Gastrocnemius medialis (tissue), 4 donors: ENCODE measurements around the gene CASP9.
A peak's percentile ranks its signal among the peaks of the same experiment; 100 is the strongest.

Experiments
- POLR2A ChIP-seq, 2 donors: fragments of 450-650 bp; IDR thresholded peaks; one replicate each; pipeline ENCODE4 v1.6.1; 2017; ENCODE audit warnings: antibody characterized with exemption in 2 of 2, mild to moderate bottlenecking in 2 of 2, moderate library complexity in 2 of 2
- TF ChIP-seq, protein P1 (sequence below), 5 experiments: fragments of 450-650 bp in 3 of 5; fragments of 200-600 bp in 2 of 5; sonication (generic) in 2 of 5; IDR thresholded peaks in 4 of 5; conservative IDR thresholded peaks in 1 of 5; 1 replicate in 4 of 5; 2 replicates in 1 of 5; pipeline ENCODE4 v1.5.1; 2016 to 2019; ENCODE audit warnings: antibody characterized with exemption in 5 of 5, mild to moderate bottlenecking in 3 of 5, moderate library complexity in 3 of 5

DNA sequence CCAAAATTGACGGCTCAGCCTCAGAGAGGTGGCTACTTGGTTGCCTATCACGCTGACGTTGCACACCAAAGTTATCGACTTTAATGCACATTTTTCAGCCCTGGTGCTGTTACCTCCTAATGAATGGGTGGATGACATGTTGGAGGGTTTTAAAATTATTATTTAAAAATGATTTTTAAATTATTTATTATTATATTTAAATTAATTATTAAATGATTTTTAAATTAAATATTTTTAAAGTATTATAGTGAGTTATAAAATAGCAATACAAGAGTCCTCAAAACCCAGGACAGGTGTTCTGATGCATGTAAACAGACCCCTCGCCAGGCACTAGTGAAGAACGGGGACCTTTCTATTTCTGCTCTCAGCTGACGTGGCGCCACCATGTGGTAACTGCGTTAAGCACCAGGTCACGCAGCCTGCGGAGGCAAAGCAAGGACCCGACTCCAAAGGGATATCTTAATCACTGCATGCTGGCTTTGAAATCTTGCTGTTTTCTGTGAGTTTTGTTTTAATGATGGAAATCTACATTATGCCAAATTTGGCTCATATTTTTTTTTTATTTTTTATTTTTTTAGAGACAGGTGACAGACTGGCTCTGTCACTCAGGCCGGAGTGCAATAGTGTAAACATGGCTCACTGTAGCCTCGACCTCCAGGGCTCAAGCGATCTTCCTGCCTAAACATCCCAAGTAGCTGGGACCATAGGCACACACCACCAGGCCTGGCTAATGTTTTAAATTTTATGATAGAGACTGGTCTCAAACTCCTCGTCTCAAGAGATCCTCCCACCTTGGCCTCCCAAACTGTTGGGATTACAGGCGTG is 22.6 kb downstream of the CASP9 start:
- TF ChIP-seq, protein P1, sequence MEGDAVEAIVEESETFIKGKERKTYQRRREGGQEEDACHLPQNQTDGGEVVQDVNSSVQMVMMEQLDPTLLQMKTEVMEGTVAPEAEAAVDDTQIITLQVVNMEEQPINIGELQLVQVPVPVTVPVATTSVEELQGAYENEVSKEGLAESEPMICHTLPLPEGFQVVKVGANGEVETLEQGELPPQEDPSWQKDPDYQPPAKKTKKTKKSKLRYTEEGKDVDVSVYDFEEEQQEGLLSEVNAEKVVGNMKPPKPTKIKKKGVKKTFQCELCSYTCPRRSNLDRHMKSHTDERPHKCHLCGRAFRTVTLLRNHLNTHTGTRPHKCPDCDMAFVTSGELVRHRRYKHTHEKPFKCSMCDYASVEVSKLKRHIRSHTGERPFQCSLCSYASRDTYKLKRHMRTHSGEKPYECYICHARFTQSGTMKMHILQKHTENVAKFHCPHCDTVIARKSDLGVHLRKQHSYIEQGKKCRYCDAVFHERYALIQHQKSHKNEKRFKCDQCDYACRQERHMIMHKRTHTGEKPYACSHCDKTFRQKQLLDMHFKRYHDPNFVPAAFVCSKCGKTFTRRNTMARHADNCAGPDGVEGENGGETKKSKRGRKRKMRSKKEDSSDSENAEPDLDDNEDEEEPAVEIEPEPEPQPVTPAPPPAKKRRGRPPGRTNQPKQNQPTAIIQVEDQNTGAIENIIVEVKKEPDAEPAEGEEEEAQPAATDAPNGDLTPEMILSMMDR (IDR thresholded peaks at IDR 0.05 in 4 of 5, conservative IDR thresholded peaks at IDR 0.05 in 1 of 5) = peak; percentile 15 to 69 (median 34)
- TF ChIP-seq POLR2A (IDR thresholded peaks at IDR 0.05) = no peak
